Upper lobe of left lung (tissue), 6 donors: ENCODE results near the gene NINJ1. TPM values are rescaled to one million over a fixed set of nuclear protein-coding genes. Genes with fewer than 3 reads are reported as not detected.
"Not testable (repeated sequence)": the region's sequence is repeated elsewhere in the genome, so short reads cannot be mapped to it uniquely, and the experiment has no call there.

Experiments used
- ATAC-seq, 2 donors: fragments of 200-7000 bp; cut with Tn5 transposase; one replicate each; pipeline ENCODE4 v1.9.1; 2022; ENCODE audit warnings: mild to moderate bottlenecking in 2 of 2, moderate library complexity in 2 of 2; ENCODE audit not compliant: low FRiP score in 2 of 2
- DNase-seq, 2 donors: peaks; one replicate each; pipeline ENCODE4 v3.0.0-alpha.2; 2019 to 2020
- H3K27ac ChIP-seq, 4 donors: fragments of 200-600 bp; sonication (generic); one replicate each; pipeline ENCODE4 v1.5.1; 2016 to 2019
- H3K27me3 ChIP-seq, 4 donors: fragments of 200-600 bp; sonication (generic); one replicate each; pipeline ENCODE4 v1.5.1; 2017 to 2019
- H3K36me3 ChIP-seq, 4 donors: fragments of 200-600 bp; sonication (generic); one replicate each; pipeline ENCODE4 v1.5.1; 2016 to 2019
- H3K4me1 ChIP-seq, 4 donors: fragments of 200-600 bp; sonication (generic); one replicate each; pipeline ENCODE4 v1.5.1; 2018 to 2019
- H3K4me3 ChIP-seq, 4 donors: fragments of 200-600 bp; sonication (generic); one replicate each; pipeline ENCODE4 v1.5.1; 2017 to 2019; ENCODE audit warnings: mild to moderate bottlenecking in 2 of 4, moderate library complexity in 1 of 4
- H3K9me3 ChIP-seq, 4 donors: fragments of 200-600 bp; sonication (generic); one replicate each; pipeline ENCODE4 v1.5.1; 2018 to 2019
- EP300 ChIP-seq, 4 donors: sonication (generic); formaldehyde crosslinking; IDR thresholded peaks; one replicate each; pipeline ENCODE4 v1.5.1; 2017; ENCODE audit warnings: antibody characterized with exemption in 4 of 4, control low read depth in 2 of 4
- POLR2A ChIP-seq, 4 donors: fragments of 450-650 bp; IDR thresholded peaks; one replicate each; pipeline ENCODE4 v1.5.1; 2016 to 2017; ENCODE audit warnings: antibody characterized with exemption in 4 of 4, mild to moderate bottlenecking in 2 of 4
- POLR2AphosphoS5 ChIP-seq, 2 donors: sonication (generic); formaldehyde crosslinking; IDR thresholded peaks; one replicate each; pipeline ENCODE4 v1.5.1; 2017; ENCODE audit warnings: antibody characterized with exemption in 2 of 2
- WGBS, 2 donors: methylation state at CpG; one replicate each; pipeline ENCODE4 v1.1.5; 2017 to 2018; 5-methylcytosine and 5-hydroxymethylcytosine counted together
- total RNA-seq, 6 donors: library from RNA; depleted of rRNA in 4 of 6; stranded (reverse); fragments of >200 nt in 4 of 6; gene quantifications; one replicate each; pipeline versions ENCODE4 v1.1.0 to v1.2.1, GENCODE V29; 2016 to 2021
- TF ChIP-seq, protein P1 (sequence below), 6 experiments: fragments of 450-650 bp in 4 of 6; fragments of 200-600 bp in 2 of 6; sonication (generic) in 2 of 6; IDR thresholded peaks; one replicate each; pipeline ENCODE4 v1.5.1; 2016 to 2019; ENCODE audit warnings: antibody characterized with exemption in 6 of 6
- donor health status: DM: no; HTN: no; CAD: no; lungs with moderate emphysema.
- donor health status: DM: no; HTN: yes; CAD: no; lungs with severe emphysema.

NINJ1 gene
- total RNA-seq, 6 donors from 2014 or later: 35.6 to 83.9 (median 56.8) TPM

DNA sequence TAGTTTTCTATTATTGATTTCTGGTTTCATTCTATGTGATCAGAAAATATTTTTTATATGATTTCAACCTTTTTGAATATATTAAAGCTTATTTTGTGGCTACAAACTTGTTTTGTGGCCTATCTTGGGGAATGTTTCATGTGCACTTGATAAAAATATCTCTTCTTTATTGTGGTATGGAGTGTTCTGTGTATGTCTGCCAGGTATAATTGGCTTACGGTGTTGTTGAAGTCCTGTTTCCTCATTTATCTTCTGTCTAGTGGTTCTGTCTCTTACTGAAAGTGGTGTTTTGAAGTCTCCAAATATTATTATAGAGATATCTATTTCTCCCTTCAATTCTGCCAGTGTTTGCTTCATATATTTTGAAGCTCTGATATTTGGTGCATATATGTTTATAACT lies 28.4 kb downstream of the NINJ1 start:
- 63 to 87% methylated on average over 1 of the region's 1 CpG for WGBS, 2 donors
- H3K4me3 ChIP-seq: no peak overlapping the region
- peaks cover 0 to 6% (median 0%) of the 10 kb centered on the region in 4 donors for H3K9me3 ChIP-seq
- H3K27ac ChIP-seq: no peak overlapping the region
- H3K4me1 ChIP-seq: peaks cover 4 to 27% (median 22%) of the 10 kb centered on the region in 4 donors
- ATAC-seq (no peak), DNase-seq (no peak)
- no peaks in the 10 kb centered on the region for H3K27me3 ChIP-seq
- peaks cover 1 to 25% (median 13%) of the 10 kb centered on the region in 4 donors for H3K36me3 ChIP-seq
- TF ChIP-seq, protein P1, sequence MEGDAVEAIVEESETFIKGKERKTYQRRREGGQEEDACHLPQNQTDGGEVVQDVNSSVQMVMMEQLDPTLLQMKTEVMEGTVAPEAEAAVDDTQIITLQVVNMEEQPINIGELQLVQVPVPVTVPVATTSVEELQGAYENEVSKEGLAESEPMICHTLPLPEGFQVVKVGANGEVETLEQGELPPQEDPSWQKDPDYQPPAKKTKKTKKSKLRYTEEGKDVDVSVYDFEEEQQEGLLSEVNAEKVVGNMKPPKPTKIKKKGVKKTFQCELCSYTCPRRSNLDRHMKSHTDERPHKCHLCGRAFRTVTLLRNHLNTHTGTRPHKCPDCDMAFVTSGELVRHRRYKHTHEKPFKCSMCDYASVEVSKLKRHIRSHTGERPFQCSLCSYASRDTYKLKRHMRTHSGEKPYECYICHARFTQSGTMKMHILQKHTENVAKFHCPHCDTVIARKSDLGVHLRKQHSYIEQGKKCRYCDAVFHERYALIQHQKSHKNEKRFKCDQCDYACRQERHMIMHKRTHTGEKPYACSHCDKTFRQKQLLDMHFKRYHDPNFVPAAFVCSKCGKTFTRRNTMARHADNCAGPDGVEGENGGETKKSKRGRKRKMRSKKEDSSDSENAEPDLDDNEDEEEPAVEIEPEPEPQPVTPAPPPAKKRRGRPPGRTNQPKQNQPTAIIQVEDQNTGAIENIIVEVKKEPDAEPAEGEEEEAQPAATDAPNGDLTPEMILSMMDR (IDR thresholded peaks at IDR 0.05): no peak
- TF ChIP-seq EP300 (IDR thresholded peaks at IDR 0.05) (no peak), POLR2AphosphoS5 (IDR thresholded peaks at IDR 0.05) (no peak), POLR2A (IDR thresholded peaks at IDR 0.05) (no peak)

DNA sequence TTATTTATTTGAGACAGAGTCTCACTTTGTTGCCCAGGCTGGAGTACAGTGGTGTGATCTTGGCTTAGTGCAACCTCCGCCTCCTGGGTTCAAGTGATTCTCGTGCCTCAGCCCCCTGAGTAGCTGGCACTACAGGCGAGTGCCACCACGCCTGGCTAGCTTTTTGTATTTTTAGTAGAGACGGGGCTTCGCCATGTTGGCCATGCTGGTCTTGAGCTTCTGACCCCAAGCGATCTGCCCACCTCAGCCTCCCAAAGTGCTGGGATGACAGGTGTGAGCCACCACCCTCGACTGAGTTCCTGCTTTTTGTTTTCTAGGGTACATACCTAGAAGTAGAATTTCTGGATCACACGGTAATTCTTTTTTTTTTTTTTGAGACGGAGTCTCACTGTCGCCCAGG lies 33.0 kb downstream of the NINJ1 start:
- not testable (repeated sequence) for H3K36me3 ChIP-seq, ATAC-seq, H3K4me3 ChIP-seq, H3K27me3 ChIP-seq, H3K9me3 ChIP-seq, H3K27ac ChIP-seq
- H3K4me1 ChIP-seq: peaks cover 34 to 38% (median 36%) of the 10 kb centered on the region in 4 donors
- peak in 1 of 2 donors; percentile 9 for DNase-seq
- WGBS, 2 donors: 86 to 94% methylated on average over 11 of the region's 11 CpGs

DNA sequence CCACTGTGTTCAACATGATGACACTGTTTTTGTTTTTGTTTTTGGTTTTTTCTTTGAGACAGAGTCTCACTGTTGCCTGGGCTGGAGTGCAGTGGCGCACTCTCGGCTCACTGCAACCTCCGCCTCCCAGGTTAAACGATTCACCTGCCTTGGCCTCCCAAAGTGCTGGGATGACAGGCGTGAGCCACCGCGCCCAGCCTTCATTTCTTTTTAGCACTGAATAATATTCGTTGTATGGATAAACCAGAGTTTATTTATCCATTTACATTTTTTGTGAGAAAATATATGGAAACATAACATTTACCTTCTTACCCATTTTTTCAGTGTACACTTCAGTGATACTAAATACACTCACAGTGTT lies 33.8 kb downstream of the NINJ1 start:
- ATAC-seq: no peak
- WGBS, 2 donors: 97% methylated on average over 8 of the region's 8 CpGs
- no peak overlapping the region for H3K4me3 ChIP-seq
- no peaks in the 10 kb centered on the region for H3K27me3 ChIP-seq
- peaks cover 0 to 6% (median 0%) of the 10 kb centered on the region in 4 donors for H3K9me3 ChIP-seq
- peak overlapping the region in 2 of 4 donors; percentile 14 to 94 for H3K27ac ChIP-seq
- peak in 1 of 2 donors; percentile 3 for DNase-seq
- peaks cover 34 to 38% (median 36%) of the 10 kb centered on the region in 4 donors for H3K4me1 ChIP-seq
- no peaks in the 10 kb centered on the region for H3K36me3 ChIP-seq
- TF ChIP-seq EP300 (IDR thresholded peaks at IDR 0.05): no peak
- TF ChIP-seq, protein P1 (IDR thresholded peaks at IDR 0.05): no peak
- no peak for TF ChIP-seq POLR2AphosphoS5 (IDR thresholded peaks at IDR 0.05)
- TF ChIP-seq POLR2A (IDR thresholded peaks at IDR 0.05): no peak

DNA sequence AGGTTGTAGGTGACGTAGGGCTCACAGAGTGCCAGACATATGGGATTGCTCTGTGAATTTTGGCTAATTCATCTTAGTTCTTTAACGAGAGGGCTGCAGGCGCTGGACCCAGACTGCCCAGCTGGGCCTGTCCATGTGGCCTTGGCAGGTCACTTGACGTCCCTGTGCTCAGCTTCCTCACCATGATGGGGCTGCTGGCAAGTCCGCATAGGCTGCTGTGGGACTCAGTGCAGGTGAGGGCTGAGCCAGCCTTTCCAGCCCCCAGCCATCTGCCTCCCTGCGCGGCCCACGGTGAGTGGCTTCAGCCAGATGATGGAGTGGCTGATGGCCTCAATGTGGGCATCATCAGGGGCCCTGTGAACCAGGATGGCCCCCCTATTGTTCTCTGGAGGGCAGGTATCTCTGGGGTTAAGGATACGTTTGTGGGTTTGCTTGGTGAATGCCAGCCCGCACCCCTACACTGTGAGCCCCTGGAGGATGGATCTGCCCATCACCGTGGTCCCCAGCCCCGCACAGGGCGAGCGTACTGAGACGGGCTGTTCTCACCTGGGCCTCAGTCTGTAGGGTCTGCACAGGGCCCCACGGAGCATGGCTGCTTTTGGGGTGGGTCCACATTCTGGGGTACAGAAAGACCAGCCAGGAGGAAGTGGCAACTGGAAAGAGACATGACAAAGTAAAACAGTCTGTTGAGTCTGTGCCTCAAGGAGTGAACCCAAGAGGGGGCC lies 34.3 kb downstream of the NINJ1 start:
- H3K4me1 ChIP-seq: peaks cover 37 to 44% (median 41%) of the 10 kb centered on the region in 4 donors
- H3K27ac ChIP-seq: peak overlapping the region; percentile 14 to 96 (median 91)
- 85 to 92% methylated on average over 5 to 15 of the region's 16 CpGs for WGBS, 2 donors
- DNase-seq (peak in 1 of 2 donors; percentile 20), ATAC-seq (no peak)
- H3K4me3 ChIP-seq: no peak overlapping the region
- TF ChIP-seq EP300 (IDR thresholded peaks at IDR 0.05) (no peak), POLR2A (IDR thresholded peaks at IDR 0.05) (no peak), POLR2AphosphoS5 (IDR thresholded peaks at IDR 0.05) (no peak)
- TF ChIP-seq, protein P1 (IDR thresholded peaks at IDR 0.05): no peak
- peaks cover 0 to 6% (median 0%) of the 10 kb centered on the region in 4 donors for H3K9me3 ChIP-seq
- no peaks in the 10 kb centered on the region for H3K36me3 ChIP-seq
- no peaks in the 10 kb centered on the region for H3K27me3 ChIP-seq

DNA sequence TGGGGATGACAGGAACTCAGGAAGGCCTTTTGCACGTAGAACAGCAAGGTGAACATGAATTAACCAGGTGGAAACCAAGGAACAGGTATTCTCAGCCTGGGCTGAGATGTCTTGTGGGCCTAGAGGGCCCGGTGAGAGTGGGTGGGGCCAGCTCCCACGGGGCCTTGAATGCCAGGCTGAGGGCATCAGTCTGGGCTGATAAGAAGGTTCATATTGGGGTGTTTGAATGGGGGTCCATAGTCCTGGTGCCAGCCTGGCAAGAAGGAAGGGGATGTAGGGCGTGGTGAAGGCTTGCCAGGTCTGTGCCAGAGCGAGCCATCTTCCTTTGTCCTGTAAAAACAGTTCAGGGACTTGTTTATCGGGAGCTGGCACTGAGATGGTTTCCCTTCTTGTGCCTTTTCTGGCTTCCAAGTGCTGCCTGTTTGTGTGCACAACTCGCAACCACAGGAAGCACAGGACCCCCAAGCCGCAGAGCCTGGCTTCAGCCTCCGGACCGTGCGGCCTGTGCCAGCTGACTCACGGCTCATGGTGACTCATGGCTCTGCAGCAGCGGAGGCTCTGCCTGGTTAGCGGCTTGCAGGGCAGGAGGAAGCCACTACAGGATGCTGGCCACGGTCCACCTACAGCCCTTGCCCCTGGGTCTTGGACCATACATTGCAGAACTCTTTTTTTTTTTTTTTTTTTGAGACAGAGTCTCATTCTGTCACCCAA lies 35.7 kb downstream of the NINJ1 start:
- Histone ChIP-seq H3K9me3 (no peaks in the 10 kb centered on the region), H3K4me3 (peak overlapping the region in 2 of 4 donors; percentile 27 to 67), H3K4me1 (peaks cover 50 to 57% (median 54%) of the 10 kb centered on the region in 4 donors), H3K36me3 (no peaks in the 10 kb centered on the region), H3K27me3 (no peaks in the 10 kb centered on the region), H3K27ac (peak overlapping the region; percentile 88 to 96 (median 94))
- peak; percentile 90 to 97 for DNase-seq
- TF ChIP-seq POLR2AphosphoS5 (IDR thresholded peaks at IDR 0.05): peak; percentile 81
- peak in 2 of 4 donors; percentile 30 to 60 for TF ChIP-seq POLR2A (IDR thresholded peaks at IDR 0.05)
- peak in 1 of 4 donors; percentile 52 for TF ChIP-seq EP300 (IDR thresholded peaks at IDR 0.05)
- TF ChIP-seq, protein P1 (IDR thresholded peaks at IDR 0.05): peak in 1 of 6 experiments; percentile 12
- WGBS, 2 donors: 14 to 17% methylated on average over 15 of the region's 15 CpGs
- ATAC-seq: peak; percentile 54 to 65
